Measurements from ENCODE around the gene COX4I2. TPM values are rescaled to one million over a fixed set of nuclear protein-coding genes. Genes with fewer than 3 reads are reported as not detected.

The COX4I2 gene
- total RNA-seq, 4 donors from 2014 or later: 2.1 to 14.2 (median 7.1) TPM

DNA sequence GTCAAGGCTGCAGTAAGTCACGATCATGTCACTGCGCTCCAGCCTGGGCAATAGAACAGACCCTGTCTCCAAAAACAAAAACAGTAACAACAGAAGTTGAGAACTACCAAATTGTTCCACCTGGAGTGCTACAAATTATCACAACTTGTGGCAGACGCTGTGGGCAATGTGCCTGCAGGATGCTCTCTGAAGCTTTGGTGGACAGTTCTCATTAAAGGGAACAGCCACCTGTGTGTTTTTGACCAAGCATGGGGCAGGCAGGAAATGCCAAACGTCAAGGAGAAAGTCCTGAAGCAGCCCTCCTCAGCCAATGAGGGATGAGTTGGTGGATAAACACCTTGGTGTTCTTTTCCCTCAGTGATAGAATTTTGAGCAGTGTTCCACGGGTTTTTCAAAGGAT lies 15.8 kb downstream of the COX4I2 start:
- Histone ChIP-seq H3K4me3 (no peak overlapping the region), H3K27me3 (no peaks in the 10 kb centered on the region), H3K36me3 (no peaks in the 10 kb centered on the region), H3K27ac (replicated peaks in 1 of 4) (no peak overlapping the region), H3K4me1 (peaks cover 0 to 18% (median 14%) of the 10 kb centered on the region in 4 donors), H3K9me3 (no peaks in the 10 kb centered on the region)
- WGBS: 56% methylated on average over 5 of the region's 5 CpGs
- TF ChIP-seq, protein P1, sequence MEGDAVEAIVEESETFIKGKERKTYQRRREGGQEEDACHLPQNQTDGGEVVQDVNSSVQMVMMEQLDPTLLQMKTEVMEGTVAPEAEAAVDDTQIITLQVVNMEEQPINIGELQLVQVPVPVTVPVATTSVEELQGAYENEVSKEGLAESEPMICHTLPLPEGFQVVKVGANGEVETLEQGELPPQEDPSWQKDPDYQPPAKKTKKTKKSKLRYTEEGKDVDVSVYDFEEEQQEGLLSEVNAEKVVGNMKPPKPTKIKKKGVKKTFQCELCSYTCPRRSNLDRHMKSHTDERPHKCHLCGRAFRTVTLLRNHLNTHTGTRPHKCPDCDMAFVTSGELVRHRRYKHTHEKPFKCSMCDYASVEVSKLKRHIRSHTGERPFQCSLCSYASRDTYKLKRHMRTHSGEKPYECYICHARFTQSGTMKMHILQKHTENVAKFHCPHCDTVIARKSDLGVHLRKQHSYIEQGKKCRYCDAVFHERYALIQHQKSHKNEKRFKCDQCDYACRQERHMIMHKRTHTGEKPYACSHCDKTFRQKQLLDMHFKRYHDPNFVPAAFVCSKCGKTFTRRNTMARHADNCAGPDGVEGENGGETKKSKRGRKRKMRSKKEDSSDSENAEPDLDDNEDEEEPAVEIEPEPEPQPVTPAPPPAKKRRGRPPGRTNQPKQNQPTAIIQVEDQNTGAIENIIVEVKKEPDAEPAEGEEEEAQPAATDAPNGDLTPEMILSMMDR (IDR thresholded peaks at IDR 0.05): no peak
- no peak for TF ChIP-seq EP300 (IDR thresholded peaks at IDR 0.05)
- TF ChIP-seq POLR2A (IDR thresholded peaks at IDR 0.05; ENCODE audit: low read depth): no peak
- TF ChIP-seq POLR2AphosphoS5 (IDR thresholded peaks at IDR 0.05): no peak
- intact Hi-C loops (cut with DNase I): no loop called here
- DNase-seq (ENCODE audit: extremely low spot score): no peak

GRCh38 chr20:31654534-31654933 lies 16.8 kb downstream of the COX4I2 start:
- H3K4me3 ChIP-seq: no peak overlapping the region

DNA sequence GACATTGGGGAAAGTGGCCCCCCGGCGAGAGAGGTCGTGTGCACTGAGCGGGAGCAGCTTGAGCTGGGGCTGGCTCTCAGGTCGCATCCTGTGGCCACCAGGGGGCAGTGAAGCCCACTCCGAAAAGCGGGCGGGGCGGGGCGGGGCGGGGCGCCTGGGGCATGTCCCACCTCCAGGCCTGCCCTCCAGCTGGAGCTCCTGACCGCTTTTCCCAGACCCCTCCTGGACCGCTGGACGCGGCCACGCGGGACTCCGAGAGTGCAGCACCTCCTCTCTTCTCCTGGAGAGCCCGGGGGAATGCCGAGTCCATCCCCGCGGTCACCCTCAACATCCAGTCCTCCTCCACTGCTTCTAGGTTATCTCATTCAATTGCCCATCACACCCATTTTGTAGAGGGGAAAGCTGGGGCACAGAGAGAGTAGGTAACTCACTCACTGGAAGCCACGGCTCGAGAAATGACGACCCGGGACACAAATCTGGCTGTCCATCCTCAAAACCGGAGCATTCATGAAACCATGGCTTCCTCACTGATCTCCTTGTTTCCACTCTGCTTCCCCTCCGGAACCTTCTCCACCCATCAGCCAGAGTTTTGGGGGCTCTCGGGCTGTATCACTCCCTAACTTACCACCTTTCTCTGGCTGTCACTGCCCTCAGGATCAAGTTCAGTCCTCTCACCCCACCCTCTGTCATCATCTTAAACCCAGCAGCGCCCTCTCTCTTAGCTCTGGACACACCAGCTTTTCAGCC lies 24.1 kb downstream of the COX4I2 start:
- no peaks in the 10 kb centered on the region for H3K27me3 ChIP-seq
- TF ChIP-seq, protein P1 (IDR thresholded peaks at IDR 0.05): peak; percentile 71 to 89 (median 82)
- TF ChIP-seq EP300 (IDR thresholded peaks at IDR 0.05) (no peak), POLR2AphosphoS5 (IDR thresholded peaks at IDR 0.05) (peak; percentile 73 to 86)
- peaks cover 22 to 29% (median 28%) of the 10 kb centered on the region in 4 donors for H3K36me3 ChIP-seq
- peak overlapping the region; percentile 28 to 50 (median 47) for H3K4me3 ChIP-seq
- peak; percentile 95 for DNase-seq (ENCODE audit: extremely low spot score)
- H3K9me3 ChIP-seq: no peaks in the 10 kb centered on the region
- WGBS: 18% methylated on average over 12 of the region's 31 CpGs
- intact Hi-C loops (cut with DNase I): loop anchor here (1.0 kb wide), 1 partner anchor 63 kb away; no protein-coding TSS in a partner anchor
- H3K4me1 ChIP-seq: peaks cover 43 to 52% (median 50%) of the 10 kb centered on the region in 4 donors
- peak overlapping the region; percentile 42 to 73 (median 66) for H3K27ac ChIP-seq (replicated peaks in 1 of 4)

More at GRCh38 chr20:31654534-31654933, 16.8 kb downstream of the COX4I2 start:
- Histone ChIP-seq H3K27me3 (no peaks in the 10 kb centered on the region), H3K36me3 (no peaks in the 10 kb centered on the region), H3K27ac (replicated peaks in 1 of 4) (no peak overlapping the region), H3K9me3 (no peaks in the 10 kb centered on the region), H3K4me1 (peaks cover 0 to 18% (median 14%) of the 10 kb centered on the region in 4 donors)
- TF ChIP-seq POLR2A (IDR thresholded peaks at IDR 0.05; ENCODE audit: low read depth) (no peak), EP300 (IDR thresholded peaks at IDR 0.05) (no peak), POLR2AphosphoS5 (IDR thresholded peaks at IDR 0.05) (no peak)
- TF ChIP-seq, protein P1 (IDR thresholded peaks at IDR 0.05): no peak
- no peak for DNase-seq (ENCODE audit: extremely low spot score)
- WGBS: 87% methylated on average over 5 of the region's 5 CpGs
- intact Hi-C loops (cut with DNase I): no loop called here

DNA sequence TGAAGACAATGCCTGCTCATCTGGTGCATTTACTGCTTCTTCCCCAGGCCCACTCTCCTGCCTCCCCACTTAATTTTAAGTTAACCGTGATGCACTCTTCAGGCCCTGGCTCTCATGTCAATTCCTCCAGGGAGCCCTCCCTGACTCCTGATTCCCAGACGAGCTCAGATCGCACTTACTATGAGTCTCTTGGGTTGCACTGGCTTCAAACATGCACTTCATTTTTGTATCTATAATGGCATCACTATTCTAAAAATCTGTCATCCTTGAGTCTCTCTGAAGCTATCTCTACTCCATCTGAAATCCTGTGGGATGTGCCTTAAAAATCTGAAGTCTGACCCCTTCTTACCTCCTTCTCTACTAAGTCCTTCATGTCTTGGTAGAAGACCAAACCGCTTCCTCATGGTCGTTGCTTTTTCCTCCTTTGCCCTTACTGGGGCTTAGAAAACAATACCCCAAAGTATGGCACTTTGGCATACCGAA lies 24.7 kb downstream of the COX4I2 start:
- Histone ChIP-seq H3K4me3 (peak overlapping the region in 1 of 4 donors; percentile 50), H3K27ac (replicated peaks in 1 of 4) (peak overlapping the region; percentile 42 to 73 (median 66)), H3K4me1 (peaks cover 49 to 58% (median 56%) of the 10 kb centered on the region in 4 donors), H3K9me3 (no peaks in the 10 kb centered on the region), H3K27me3 (no peaks in the 10 kb centered on the region), H3K36me3 (peaks cover 22 to 32% (median 28%) of the 10 kb centered on the region in 4 donors)
- 71% methylated on average over 6 of the region's 6 CpGs for WGBS
- intact Hi-C loops (cut with DNase I): no loop called here
- no peak for DNase-seq (ENCODE audit: extremely low spot score)
- TF ChIP-seq POLR2A (IDR thresholded peaks at IDR 0.05; ENCODE audit: low read depth): no peak
- TF ChIP-seq, protein P1 (IDR thresholded peaks at IDR 0.05): peak in 1 of 3 experiments; percentile 6

All from esophagus muscularis mucosa (tissue), 4 donors.